H1 (cell line): ENCODE data around the gene RAB1A. TPM values are rescaled to one million over a fixed set of nuclear protein-coding genes. Genes with fewer than 3 reads are reported as not detected.

Experiments used
- CTCF ChIA-PET: fragments of 300-600 bp; sonication (Branson Sonifier 250); formaldehyde crosslinking; loops from one replicate; lab custom pipeline; 2021; ENCODE audit not compliant: partially characterized antibody; lab: Charles Lee
- POLR2A ChIA-PET: fragments of 300-600 bp; sonication (Branson Sonifier 250); formaldehyde crosslinking; loops from one replicate; lab custom pipeline; 2021; ENCODE audit warnings: inconsistent platforms; ENCODE audit not compliant: partially characterized antibody; lab: Charles Lee
- DNase-seq, 2 experiments: peaks; one replicate each; pipeline versions ENCODE4 v3.0.0 to v3.0.0-alpha.2; 2010 to 2022; ENCODE audit warnings: low spot score in 2 of 2, low read depth in 1 of 2, mixed read lengths in 1 of 2
- FAIRE-seq: peaks from 2 replicates; lab custom pipeline; 2011; peaks lifted over from hg19 to GRCh38; lab: Jason Lieb, UNC
- H2AFZ ChIP-seq: 2 replicates; pipeline ENCODE4 v1.8.1; 2012; ENCODE audit warnings: low read length, inconsistent platforms
- H2AK5ac ChIP-seq: 2 replicates; pipeline ENCODE4 v1.6.1; 2013; ENCODE audit warnings: low read depth, low read length
- H2BK120ac ChIP-seq: replicated peaks from 2 replicates; pipeline ENCODE3; 2013; ENCODE audit warnings: low read depth, low read length, inconsistent platforms
- H2BK12ac ChIP-seq: 2 replicates; pipeline ENCODE4 v1.6.1; 2013; ENCODE audit warnings: low read depth, low read length
- H2BK15ac ChIP-seq: 2 replicates; pipeline ENCODE4 v1.6.1; 2013; ENCODE audit warnings: low read length
- H2BK20ac ChIP-seq: 2 replicates; pipeline ENCODE4 v1.6.1; 2013; ENCODE audit warnings: low read length
- H2BK5ac ChIP-seq: 2 replicates; pipeline ENCODE4 v1.6.1; 2013; ENCODE audit warnings: low read depth, low read length
- H3K14ac ChIP-seq: 2 replicates; pipeline ENCODE4 v1.6.1; 2013; ENCODE audit warnings: inconsistent platforms; ENCODE audit not compliant: insufficient read length
- H3K18ac ChIP-seq: 2 replicates; pipeline ENCODE4 v1.6.1; 2013; ENCODE audit warnings: low read length; ENCODE audit errors: extremely low read depth
- H3K23ac ChIP-seq: 2 replicates; pipeline ENCODE4 v1.6.1; 2013; ENCODE audit warnings: inconsistent platforms; ENCODE audit not compliant: insufficient read length
- H3K23me2 ChIP-seq: 2 replicates; pipeline ENCODE4 v1.6.1; 2013; ENCODE audit warnings: low read depth, low read length
- H3K27ac ChIP-seq: 2 replicates; pipeline ENCODE4 v1.6.1; 2011; ENCODE audit warnings: low read depth, low read length, inconsistent platforms
- H3K27me3 ChIP-seq, 4 experiments: replicated peaks in 1 of 4; 1 replicate in 1 of 4; 2 replicates in 3 of 4; pipeline versions ENCODE4 v1.6.1 to v1.8.1; 2011 to 2013; ENCODE audit warnings: low read length in 3 of 4, mild to moderate bottlenecking in 3 of 4, inconsistent platforms in 2 of 4, mixed read lengths in 2 of 4, moderate library complexity in 1 of 4; ENCODE audit not compliant: control insufficient read depth in 3 of 4, insufficient read depth in 3 of 4; ENCODE audit errors: extremely low read depth in 1 of 4
- H3K36me3 ChIP-seq, 4 experiments: 2 replicates each; pipeline versions ENCODE4 v1.6.1 to v1.8.1; 2011 to 2013; ENCODE audit warnings: mild to moderate bottlenecking in 4 of 4, low read length in 3 of 4, moderate library complexity in 2 of 4, control low read depth in 1 of 4, inconsistent platforms in 1 of 4; ENCODE audit not compliant: insufficient read depth in 4 of 4, control insufficient read depth in 2 of 4
- H3K4ac ChIP-seq: replicated peaks from 2 replicates; pipeline ENCODE3; 2013; ENCODE audit warnings: low read length, low read depth, mixed read lengths, inconsistent platforms; ENCODE audit not compliant: insufficient read length
- H3K4me1 ChIP-seq, 4 experiments: replicated peaks in 1 of 4; 1 replicate in 1 of 4; 2 replicates in 3 of 4; pipeline versions ENCODE4 v1.6.1 to v1.8.1; 2011 to 2013; ENCODE audit warnings: low read length in 3 of 4, inconsistent platforms in 2 of 4, mixed read lengths in 1 of 4; ENCODE audit not compliant: insufficient read depth in 4 of 4, control insufficient read depth in 3 of 4
- H3K4me2 ChIP-seq, 2 experiments: 2 replicates each; pipeline versions ENCODE4 v1.6.1 to v1.8.1; 2011 to 2013; ENCODE audit warnings: low read depth in 2 of 2, low read length in 2 of 2, control low read depth in 1 of 2, inconsistent platforms in 1 of 2, mild to moderate bottlenecking in 1 of 2; ENCODE audit not compliant: insufficient read depth in 1 of 2
- H3K4me3 ChIP-seq, 4 experiments: fragments of 200-600, 300-600 bp in 1 of 4; sonication (generic), shearing (Covaris generic), sonication (Bioruptor Twin) in 1 of 4; 2 replicates each; pipeline versions ENCODE4 v1.5.1 to v1.8.1; 2011 to 2016; ENCODE audit warnings: low read length in 4 of 4, low read depth in 3 of 4, control low read depth in 2 of 4, inconsistent platforms in 2 of 4, mild to moderate bottlenecking in 2 of 4, mixed read lengths in 1 of 4, moderate library complexity in 1 of 4; ENCODE audit not compliant: insufficient read depth in 2 of 4; ENCODE audit errors: extremely low read depth in 1 of 4
- H3K56ac ChIP-seq: replicated peaks from 2 replicates; pipeline ENCODE3; 2013; ENCODE audit warnings: low read depth, mild to moderate bottlenecking, mixed read lengths, low read length, inconsistent platforms; ENCODE audit not compliant: insufficient read length
- H3K79me1 ChIP-seq: 2 replicates; pipeline ENCODE4 v1.6.1; 2013; ENCODE audit warnings: low read depth, low read length, control low read depth
- H3K79me2 ChIP-seq, 2 experiments: 2 replicates each; pipeline versions ENCODE4 v1.6.1 to v1.8.1; 2012 to 2013; ENCODE audit warnings: low read length in 2 of 2, mild to moderate bottlenecking in 2 of 2, inconsistent platforms in 1 of 2; ENCODE audit not compliant: insufficient read depth in 2 of 2, control insufficient read depth in 1 of 2
- H3K9ac ChIP-seq, 4 experiments: replicated peaks in 1 of 4; 1 replicate in 1 of 4; 2 replicates in 3 of 4; pipeline versions ENCODE4 v1.6.1 to v1.8.1; 2011 to 2013; ENCODE audit warnings: low read depth in 3 of 4, low read length in 3 of 4, control low read depth in 2 of 4, mild to moderate bottlenecking in 2 of 4, moderate library complexity in 2 of 4, inconsistent platforms in 1 of 4; ENCODE audit errors: extremely low read depth in 1 of 4
- H3K9me3 ChIP-seq, 2 experiments: 2 replicates each; pipeline versions ENCODE4 v1.6.1 to v1.8.1; 2012 to 2013; ENCODE audit warnings: mild to moderate bottlenecking in 2 of 2, moderate library complexity in 2 of 2, control low read depth in 1 of 2, inconsistent platforms in 1 of 2, low read depth in 1 of 2, low read length in 1 of 2, mixed read lengths in 1 of 2; ENCODE audit not compliant: insufficient read depth in 2 of 2
- H4K20me1 ChIP-seq, 2 experiments: replicated peaks in 1 of 2; 2 replicates each; pipeline versions ENCODE3 to v1.8.1; 2011 to 2013; ENCODE audit warnings: inconsistent platforms in 2 of 2, low read length in 2 of 2, mild to moderate bottlenecking in 1 of 2; ENCODE audit not compliant: insufficient read depth in 2 of 2, control insufficient read depth in 1 of 2
- H4K5ac ChIP-seq: 2 replicates; pipeline ENCODE4 v1.6.1; 2013; ENCODE audit warnings: low read length, low read depth, mixed read lengths, inconsistent platforms; ENCODE audit not compliant: insufficient read length
- H4K8ac ChIP-seq: 2 replicates; pipeline ENCODE4 v1.8.0; 2013; ENCODE audit warnings: mild to moderate bottlenecking, moderate library complexity, low read length, inconsistent platforms; ENCODE audit not compliant: insufficient read depth; ENCODE audit errors: extremely low read depth
- H4K91ac ChIP-seq: replicated peaks from 2 replicates; pipeline ENCODE3; 2013; ENCODE audit warnings: low read length, mixed read lengths, inconsistent platforms; ENCODE audit not compliant: insufficient read length
- CTCF ChIP-seq, 3 experiments: IDR thresholded peaks; 1 replicate in 2 of 3; 2 replicates in 1 of 3; pipeline versions ENCODE4 v1.5.1 to v1.6.1; 2011; ENCODE audit warnings: low read length in 3 of 3, mild to moderate bottlenecking in 3 of 3, inconsistent platforms in 2 of 3, low read depth in 1 of 3, moderate library complexity in 1 of 3; ENCODE audit not compliant: insufficient read depth in 1 of 3; ENCODE audit errors: control extremely low read depth in 1 of 3
- KDM5A ChIP-seq: fragments of 200-600 bp; IDR thresholded peaks from 2 replicates; pipeline ENCODE4 v1.7.1; 2012; ENCODE audit warnings: mild to moderate bottlenecking, low read length, inconsistent platforms, mixed read lengths
- RAD21 ChIP-seq, 2 experiments: IDR thresholded peaks in 1 of 2; conservative IDR thresholded peaks in 1 of 2; 2 replicates each; pipeline ENCODE4 v1.6.1; 2011; ENCODE audit warnings: low read depth in 2 of 2, low read length in 2 of 2, improper control_type of control experiment in 1 of 2, inconsistent platforms in 1 of 2, mild to moderate bottlenecking in 1 of 2, moderate library complexity in 1 of 2
- WGBS, 2 experiments: shearing (Covaris generic) in 1 of 2; methylation state at CpG; one replicate each; pipeline versions ENCODE4 v1.1.6 to v1.1.7; 2013 to 2015; ENCODE audit warnings: low lambda C conversion rate in 2 of 2, mixed read lengths in 2 of 2, inconsistent platforms in 1 of 2, low coverage in 1 of 2, missing lambda C conversion rate in 1 of 2; ENCODE audit not compliant: insufficient replicate concordance in 2 of 2, insufficient coverage in 1 of 2, insufficient read length in 1 of 2; ENCODE audit errors: extremely low coverage in 1 of 2, missing lambda C conversion rate in 1 of 2; 5-methylcytosine and 5-hydroxymethylcytosine counted together
- polyA plus RNA-seq, 7 experiments: library from polyadenylated mRNA; depleted of rRNA in 3 of 7; stranded (reverse) in 5 of 7; unstranded in 2 of 7; fragments of >200 nt in 5 of 7; fragments of 200-250 nt in 2 of 7; gene quantifications; 1 replicate in 5 of 7; 2 replicates in 1 of 7; 4 replicates in 1 of 7; pipeline versions ENCODE4 v1.2.1 to v1.2.3, GENCODE V29; 2011 to 2013; ENCODE audit warnings: missing spikeins in 2 of 7, mixed read lengths in 2 of 7
- total RNA-seq: library from RNA; stranded (reverse); fragmentation: NEBNext Ultra II Directional; extraction: Animal tissue kit (Norgen Biotek cat#: 25700); gene quantifications from 2 replicates; pipeline ENCODE4 v1.2.1, GENCODE V29; 2021

The RAB1A gene
- total and polyA plus RNA-seq, 2 of the 8 experiments (the other 6 are each of a cell fraction or from before 2014, with no cell fraction given), result 77.9 to 120 TPM

DNA sequence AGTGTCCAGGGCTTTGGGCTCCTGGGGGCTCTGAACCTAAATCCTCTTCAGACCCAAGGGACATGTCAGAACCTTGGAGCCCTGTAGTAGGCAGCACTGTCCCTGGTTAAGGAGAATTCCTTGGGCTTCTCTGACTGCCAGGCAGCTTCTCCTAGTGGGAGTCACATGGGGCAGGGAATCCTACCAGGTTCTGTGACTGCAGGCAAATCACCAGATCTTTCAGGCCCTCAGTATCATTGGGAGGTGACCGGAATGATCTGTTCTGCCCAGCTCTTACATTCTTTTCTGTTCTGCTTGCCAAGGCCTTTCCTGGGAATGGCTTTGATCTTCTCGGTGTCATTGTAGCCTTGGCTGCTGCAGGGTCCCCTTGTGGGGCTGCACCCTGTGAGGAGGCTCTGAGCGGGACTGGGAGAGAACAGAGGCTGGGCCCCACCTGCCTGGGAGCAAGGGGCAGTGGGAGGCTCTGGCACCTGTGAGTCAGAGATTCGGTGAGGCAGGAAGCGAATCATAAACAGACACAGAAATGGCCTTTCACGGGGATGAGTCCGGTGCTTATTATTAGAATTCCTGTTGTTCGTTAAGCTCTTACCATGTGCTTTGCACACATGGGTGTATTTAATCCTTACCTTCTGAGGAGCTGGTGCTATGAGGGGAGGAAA is 59.6 kb downstream of the RAB1A start:
- H3K36me3 ChIP-seq, result peaks cover 20 to 58% (median 36%) of the 10 kb centered on the region in 4 experiments
- FAIRE-seq (no peak), DNase-seq (no peak)

More for the DNA sequence above, 59.6 kb downstream of the RAB1A start:
- H4K20me1 ChIP-seq, result peaks cover 12 to 16% of the 10 kb centered on the region in 2 experiments
- H2BK5ac ChIP-seq, result no peak overlapping the region
- no peak overlapping the region for H3K56ac ChIP-seq
- no peaks in the 10 kb centered on the region for H3K9me3 ChIP-seq
- no peak overlapping the region for H3K4me3 ChIP-seq
- no peak overlapping the region for H4K5ac ChIP-seq
- no peak overlapping the region for H2BK12ac ChIP-seq
- H3K23ac ChIP-seq, result no peak overlapping the region
- no peak overlapping the region for H3K4ac ChIP-seq
- ChIA-PET CTCF (interaction anchor here (0.7 to 2.6 kb wide), 14 partner anchors 11 to 152 kb away, joined by 3 to 20 read pairs (median 4); no protein-coding TSS in a partner anchor), POLR2A (interaction anchor here (1.1 to 3.8 kb wide), 3 partner anchors 12 to 17 kb away, joined by 4 to 33 read pairs (median 4); partner anchors contain the start of gene CEP68)
- no peak overlapping the region for H3K18ac ChIP-seq
- peaks cover 12% of the 10 kb centered on the region; the same call in 1 of the 2 replicates for H3K79me1 ChIP-seq
- no peak overlapping the region for H3K4me2 ChIP-seq
- no peak overlapping the region for H3K27ac ChIP-seq
- 90% methylated on average over 8 of the region's 8 CpGs; no CpG with 5 or more reads in 1 of the 2 experiments for WGBS, 2 experiments
- H3K27me3 ChIP-seq, result no peaks in the 10 kb centered on the region
- peaks cover 0 to 29% of the 10 kb centered on the region in 2 experiments; a peak in 2 of 4 replicates for H3K79me2 ChIP-seq
- H3K9ac ChIP-seq, result no peak overlapping the region
- no peak overlapping the region for H4K8ac ChIP-seq
- no peak overlapping the region for H2AFZ ChIP-seq
- peaks cover 0 to under 1% (median 0%) of the 10 kb centered on the region in 4 experiments; a peak in 1 of 7 replicates for H3K4me1 ChIP-seq
- no peak overlapping the region for H2AK5ac ChIP-seq
- H3K23me2 ChIP-seq, result no peaks in the 10 kb centered on the region
- no peak overlapping the region for H3K14ac ChIP-seq
- H2BK20ac ChIP-seq, result no peak overlapping the region
- peak; percentile 3 to 37 (median 28); a peak in 3 of 4 replicates for TF ChIP-seq CTCF (IDR thresholded peaks at IDR 0.05; ENCODE audit: control extremely low read depth in 1 of 3, insufficient read depth in 1 of 3, low read depth in 1 of 3, low read length in 3 of 3)
- TF ChIP-seq KDM5A, result no peak
- peak in 1 of 2 experiments; percentile 41; a peak in 2 of 4 replicates for TF ChIP-seq RAD21 (IDR thresholded peaks at IDR 0.05 in 1 of 2, conservative IDR thresholded peaks at IDR 0.05 in 1 of 2; ENCODE audit: low read depth in 2 of 2, low read length in 2 of 2)
- no peak overlapping the region for H4K91ac ChIP-seq
- no peak overlapping the region for H2BK120ac ChIP-seq
- H2BK15ac ChIP-seq, result no peak overlapping the region
